Fibroblast of lung (primary cell): ENCODE measurements around the gene TNP2. TPM values are rescaled to one million over a fixed set of nuclear protein-coding genes. Genes with fewer than 3 reads are reported as not detected.

ENCODE experiments used
- DNase-seq, 2 donors: peaks; one replicate each; pipeline versions ENCODE4 v3.0.0 to v3.0.0-alpha.2; 2010; ENCODE audit warnings: low read depth in 2 of 2
- H2AFZ ChIP-seq: 2 replicates; pipeline ENCODE4 v1.5.1; 2012; ENCODE audit warnings: low read length, control low read depth, inconsistent platforms
- H3K27ac ChIP-seq: 2 replicates; pipeline ENCODE4 v1.5.1; 2011; ENCODE audit warnings: low read length, control low read depth; ENCODE audit not compliant: insufficient read depth
- H3K27me3 ChIP-seq: 2 replicates; pipeline ENCODE4 v1.5.1; 2011; ENCODE audit warnings: mild to moderate bottlenecking, low read length; ENCODE audit not compliant: control insufficient read depth, insufficient read depth
- H3K36me3 ChIP-seq: 2 replicates; pipeline ENCODE4 v1.5.1; 2011; ENCODE audit warnings: low read length; ENCODE audit not compliant: control insufficient read depth, insufficient read depth
- H3K4me1 ChIP-seq: 2 replicates; pipeline ENCODE4 v1.5.1; 2011; ENCODE audit warnings: low read length; ENCODE audit not compliant: control insufficient read depth, insufficient read depth; ENCODE audit errors: extremely low read depth
- H3K4me2 ChIP-seq: 2 replicates; pipeline ENCODE4 v1.5.1; 2011; ENCODE audit warnings: low read length, control low read depth; ENCODE audit not compliant: insufficient read depth; ENCODE audit errors: extremely low read depth
- H3K4me3 ChIP-seq, 4 experiments: fragments of 200-600 bp in 1 of 4; sonication (generic) in 1 of 4; replicated peaks in 1 of 4; 2 replicates each; pipeline ENCODE4 v1.5.1; 2011 to 2016; ENCODE audit warnings: low read length in 4 of 4, low read depth in 3 of 4, mild to moderate bottlenecking in 3 of 4, control low read depth in 2 of 4, inconsistent platforms in 1 of 4, mixed read lengths in 1 of 4; ENCODE audit not compliant: insufficient read depth in 1 of 4; ENCODE audit errors: control extremely low read depth in 1 of 4
- H3K79me2 ChIP-seq: 2 replicates; pipeline ENCODE4 v1.5.1; 2012; ENCODE audit warnings: mild to moderate bottlenecking, low read length, inconsistent platforms; ENCODE audit not compliant: control insufficient read depth, insufficient read depth
- H3K9ac ChIP-seq: 2 replicates; pipeline ENCODE4 v1.5.1; 2011; ENCODE audit warnings: mild to moderate bottlenecking, low read length, control low read depth; ENCODE audit not compliant: insufficient read depth
- H3K9me3 ChIP-seq: 2 replicates; pipeline ENCODE4 v1.5.1; 2012; ENCODE audit warnings: low read depth, low read length; ENCODE audit not compliant: control insufficient read depth, insufficient read depth
- H4K20me1 ChIP-seq: 2 replicates; pipeline ENCODE4 v1.5.1; 2011; ENCODE audit warnings: low read length; ENCODE audit not compliant: control insufficient read depth, insufficient read depth; ENCODE audit errors: extremely low read depth
- EZH2 ChIP-seq: IDR thresholded peaks from 2 replicates; pipeline ENCODE4 v1.5.1; 2012; ENCODE audit warnings: low read length, control low read depth, mild to moderate bottlenecking; ENCODE audit errors: missing control alignments
- polyA plus RNA-seq, 2 donors: library from polyadenylated mRNA; depleted of rRNA in 1 of 2; stranded (reverse) in 1 of 2; unstranded in 1 of 2; fragments of >200 nt; gene quantifications; 2 replicates each; pipeline ENCODE4 v1.2.1, GENCODE V29; 2011 to 2012; ENCODE audit warnings: missing spikeins in 1 of 2
- total RNA-seq: library from RNA; depleted of rRNA; stranded (reverse); fragments of >200 nt; gene quantifications from 2 replicates; pipeline ENCODE4 v1.2.1, GENCODE V29; 2014
- TF ChIP-seq, protein P1 (sequence below), 2 donors: IDR thresholded peaks in 1 of 2; conservative IDR thresholded peaks in 1 of 2; 1 replicate in 1 of 2; 2 replicates in 1 of 2; pipeline ENCODE4 v1.5.1; 2011 to 2012; ENCODE audit warnings: low read length in 2 of 2, control low read depth in 1 of 2, inconsistent platforms in 1 of 2, low read depth in 1 of 2, mild to moderate bottlenecking in 1 of 2

TNP2 gene
- total and polyA plus RNA-seq, 2 donors (not counting 1 experiment from before 2014, with no cell fraction given) = not detected

DNA sequence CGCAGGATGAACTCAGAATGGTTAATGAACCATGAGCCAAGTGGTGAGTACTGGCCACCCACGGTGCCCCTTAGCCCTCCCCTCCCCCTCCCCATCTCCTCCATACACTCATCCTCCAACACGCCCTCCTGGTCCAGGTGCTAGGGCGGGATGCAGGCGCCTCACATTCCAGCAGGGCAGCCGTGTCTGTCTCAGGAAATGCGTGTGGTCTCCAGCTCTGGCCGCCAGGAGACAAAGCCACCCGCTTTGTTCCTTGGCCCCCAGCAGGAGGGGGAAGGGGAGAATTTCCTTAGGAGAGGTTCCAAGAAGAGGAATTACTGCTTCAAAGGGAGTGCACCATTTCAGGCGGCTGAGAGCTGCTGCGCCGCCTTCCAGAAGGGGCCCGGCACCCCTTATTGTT lies 46.4 kb upstream of the TNP2 start:
- H3K79me2 ChIP-seq = no peaks in the 10 kb centered on the region
- no peaks in the 10 kb centered on the region for H3K27me3 ChIP-seq
- no peak overlapping the region for H3K27ac ChIP-seq
- no peak overlapping the region for H2AFZ ChIP-seq
- DNase-seq = peak; percentile 37 to 91
- no peak overlapping the region for H3K4me2 ChIP-seq
- H3K9me3 ChIP-seq = no peaks in the 10 kb centered on the region
- H3K36me3 ChIP-seq = no peaks in the 10 kb centered on the region
- no peak overlapping the region for H3K9ac ChIP-seq
- H3K4me1 ChIP-seq = peaks cover 7% of the 10 kb centered on the region
- H3K4me3 ChIP-seq = no peak overlapping the region
- no peaks in the 10 kb centered on the region for H4K20me1 ChIP-seq
- TF ChIP-seq, protein P1, sequence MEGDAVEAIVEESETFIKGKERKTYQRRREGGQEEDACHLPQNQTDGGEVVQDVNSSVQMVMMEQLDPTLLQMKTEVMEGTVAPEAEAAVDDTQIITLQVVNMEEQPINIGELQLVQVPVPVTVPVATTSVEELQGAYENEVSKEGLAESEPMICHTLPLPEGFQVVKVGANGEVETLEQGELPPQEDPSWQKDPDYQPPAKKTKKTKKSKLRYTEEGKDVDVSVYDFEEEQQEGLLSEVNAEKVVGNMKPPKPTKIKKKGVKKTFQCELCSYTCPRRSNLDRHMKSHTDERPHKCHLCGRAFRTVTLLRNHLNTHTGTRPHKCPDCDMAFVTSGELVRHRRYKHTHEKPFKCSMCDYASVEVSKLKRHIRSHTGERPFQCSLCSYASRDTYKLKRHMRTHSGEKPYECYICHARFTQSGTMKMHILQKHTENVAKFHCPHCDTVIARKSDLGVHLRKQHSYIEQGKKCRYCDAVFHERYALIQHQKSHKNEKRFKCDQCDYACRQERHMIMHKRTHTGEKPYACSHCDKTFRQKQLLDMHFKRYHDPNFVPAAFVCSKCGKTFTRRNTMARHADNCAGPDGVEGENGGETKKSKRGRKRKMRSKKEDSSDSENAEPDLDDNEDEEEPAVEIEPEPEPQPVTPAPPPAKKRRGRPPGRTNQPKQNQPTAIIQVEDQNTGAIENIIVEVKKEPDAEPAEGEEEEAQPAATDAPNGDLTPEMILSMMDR (conservative IDR thresholded peaks at IDR 0.05 in 1 of 2, IDR thresholded peaks at IDR 0.05 in 1 of 2; ENCODE audit: low read depth in 1 of 2, low read length in 2 of 2) = no peak
- TF ChIP-seq EZH2 = no peak

DNA sequence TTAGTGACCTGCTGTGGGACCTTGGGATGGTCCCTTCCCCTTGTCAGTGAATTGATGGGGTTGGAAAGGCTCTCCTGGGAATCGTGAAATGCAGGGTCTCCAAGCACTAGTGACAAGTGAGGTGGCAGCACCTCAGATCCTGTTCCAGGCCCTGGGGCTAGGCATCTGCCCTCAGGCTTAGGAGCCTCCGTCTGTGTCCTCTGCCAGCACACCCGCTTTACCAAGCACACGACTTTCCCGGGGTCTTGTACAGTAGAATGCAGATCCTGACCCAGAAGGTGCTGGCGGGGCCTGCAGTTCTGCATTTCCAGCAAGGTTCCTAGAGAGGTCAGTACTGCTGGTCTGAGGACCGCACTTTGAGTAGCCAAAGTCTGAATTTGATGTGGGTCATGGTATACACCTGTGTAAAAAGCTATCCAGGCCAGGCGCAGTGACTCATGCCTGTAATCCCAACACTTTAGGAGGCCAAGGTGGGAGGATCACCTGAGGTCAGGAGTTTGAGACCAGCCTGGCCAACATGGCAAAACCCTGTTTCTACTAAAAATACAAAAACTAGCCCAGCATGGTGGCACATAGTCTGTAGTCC lies 45.3 kb upstream of the TNP2 start:
- H3K79me2 ChIP-seq = no peaks in the 10 kb centered on the region
- no peak overlapping the region for H2AFZ ChIP-seq
- H3K4me2 ChIP-seq = no peak overlapping the region
- no peak overlapping the region for H3K27ac ChIP-seq
- no peak for DNase-seq
- no peaks in the 10 kb centered on the region for H3K36me3 ChIP-seq
- TF ChIP-seq, protein P1 (conservative IDR thresholded peaks at IDR 0.05 in 1 of 2, IDR thresholded peaks at IDR 0.05 in 1 of 2; ENCODE audit: low read depth in 1 of 2, low read length in 2 of 2) = no peak
- TF ChIP-seq EZH2 = no peak
- H3K27me3 ChIP-seq = no peaks in the 10 kb centered on the region
- H4K20me1 ChIP-seq = no peaks in the 10 kb centered on the region
- no peak overlapping the region for H3K4me3 ChIP-seq
- H3K9ac ChIP-seq = no peak overlapping the region
- H3K4me1 ChIP-seq = peaks cover 7% of the 10 kb centered on the region
- H3K9me3 ChIP-seq = no peaks in the 10 kb centered on the region

DNA sequence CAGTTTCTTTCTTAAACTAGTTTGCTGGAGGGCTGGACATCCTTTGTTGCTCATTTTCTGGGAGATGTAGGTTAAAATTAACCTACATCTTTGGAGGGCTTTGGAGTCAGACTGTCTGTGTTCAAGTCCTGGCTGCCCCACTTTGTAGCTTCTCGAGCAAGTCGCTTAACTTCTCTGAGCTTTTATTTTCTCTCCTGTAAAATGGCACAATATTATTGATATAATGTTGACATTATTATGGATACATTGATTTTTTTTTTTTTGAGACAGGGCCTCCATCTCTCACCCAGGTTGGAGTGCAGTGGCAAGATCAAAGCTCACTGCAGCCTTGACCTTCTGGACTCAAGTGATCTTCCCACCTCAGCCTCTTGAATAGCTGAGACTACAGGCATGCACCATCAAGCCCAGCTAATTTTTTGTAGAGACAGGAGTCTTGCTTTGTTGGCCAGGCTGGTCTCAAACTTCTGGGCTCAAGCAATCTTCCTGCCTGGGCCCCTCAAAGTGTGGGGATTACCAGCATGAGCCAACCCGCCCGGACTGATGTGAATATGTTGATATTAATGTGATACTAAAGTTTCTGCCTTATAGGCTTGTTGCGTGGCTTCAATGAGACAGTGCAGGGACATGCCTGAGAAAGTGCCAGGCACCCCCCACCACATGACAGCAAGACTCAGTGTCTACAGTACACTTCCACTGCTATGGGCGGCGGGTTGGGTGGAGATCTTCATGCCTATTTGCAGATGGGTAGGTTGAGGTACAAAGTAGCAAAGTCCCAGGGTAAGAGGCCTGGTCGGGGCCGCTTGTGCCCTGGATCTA lies 44.6 kb upstream of the TNP2 start:
- Histone ChIP-seq H3K27ac (no peak overlapping the region), H3K27me3 (no peaks in the 10 kb centered on the region), H3K4me2 (no peak overlapping the region), H3K79me2 (no peaks in the 10 kb centered on the region), H3K9me3 (no peaks in the 10 kb centered on the region), H3K36me3 (no peaks in the 10 kb centered on the region), H2AFZ (no peak overlapping the region), H3K4me1 (peaks cover 7% of the 10 kb centered on the region), H3K9ac (no peak overlapping the region), H3K4me3 (no peak overlapping the region), H4K20me1 (no peaks in the 10 kb centered on the region)
- no peak for DNase-seq
- TF ChIP-seq, protein P1 (conservative IDR thresholded peaks at IDR 0.05 in 1 of 2, IDR thresholded peaks at IDR 0.05 in 1 of 2; ENCODE audit: low read depth in 1 of 2, low read length in 2 of 2) = no peak
- TF ChIP-seq EZH2 = no peak
